CD4-positive, CD25-positive, alpha-beta regulatory T cell (primary cell): Measurements from ENCODE around the gene CRISPLD2. TPM values are rescaled to one million over a fixed set of nuclear protein-coding genes. Genes with fewer than 3 reads are reported as not detected.

Experiments
- ATAC-seq, 2 donors: fragments of 150-1000 bp; cut with Tn5 transposase; one replicate each; pipeline ENCODE4 v1.10.0; 2021; ENCODE audit warnings: low read depth in 2 of 2, moderate number of reproducible peaks in 2 of 2, moderate library complexity in 1 of 2
- DNase-seq, 3 donors: peaks; one replicate each; pipeline versions ENCODE4 v3.0.0 to v3.0.0-alpha.2; 2012 to 2022; ENCODE audit warnings: mixed read lengths in 1 of 3
- H3K27ac ChIP-seq: one replicate; pipeline ENCODE4 v1.7.0; 2013; ENCODE audit warnings: mild to moderate bottlenecking, low read length; ENCODE audit not compliant: insufficient read depth, poor library complexity, severe bottlenecking
- H3K27me3 ChIP-seq: one replicate; pipeline ENCODE4 v1.7.0; 2013; ENCODE audit warnings: low read length; ENCODE audit not compliant: control insufficient read depth, insufficient read depth
- H3K36me3 ChIP-seq: one replicate; pipeline ENCODE4 v1.7.0; 2013; ENCODE audit warnings: mild to moderate bottlenecking, low read length, moderate library complexity; ENCODE audit not compliant: control insufficient read depth, insufficient read depth
- H3K4me1 ChIP-seq: 2 replicates; pipeline ENCODE4 v1.7.0; 2013; ENCODE audit warnings: mild to moderate bottlenecking, low read length; ENCODE audit not compliant: insufficient read depth, control insufficient read depth, poor library complexity, severe bottlenecking
- H3K4me3 ChIP-seq: one replicate; pipeline ENCODE4 v1.7.0; 2013; ENCODE audit warnings: low read depth, mild to moderate bottlenecking, low read length, moderate library complexity
- H3K9me3 ChIP-seq, 2 experiments: 1 replicate in 1 of 2; 2 replicates in 1 of 2; pipeline ENCODE4 v1.7.0; 2013; ENCODE audit warnings: low read length in 2 of 2, mild to moderate bottlenecking in 1 of 2, moderate library complexity in 1 of 2; ENCODE audit not compliant: control insufficient read depth in 2 of 2
- H3K27ac Mint-ChIP-seq, 3 donors: one replicate each; pipeline ENCODE4 v1.8.0; 2020 to 2022; ENCODE audit warnings: mild to moderate bottlenecking in 3 of 3, mixed read lengths in 3 of 3, moderate library complexity in 2 of 3
- H3K27me3 Mint-ChIP-seq: one replicate; pipeline ENCODE4 v1.8.0; 2022; ENCODE audit warnings: mild to moderate bottlenecking, mixed read lengths
- H3K36me3 Mint-ChIP-seq: one replicate; pipeline ENCODE4 v1.8.0; 2020; ENCODE audit warnings: mixed read lengths
- H3K4me1 Mint-ChIP-seq, 4 donors: one replicate each; pipeline ENCODE4 v1.8.0; 2020 to 2022; ENCODE audit warnings: mixed read lengths in 4 of 4, mild to moderate bottlenecking in 1 of 4
- H3K4me3 Mint-ChIP-seq, 4 donors: one replicate each; pipeline ENCODE4 v1.8.0; 2020 to 2022; ENCODE audit warnings: mild to moderate bottlenecking in 4 of 4, mixed read lengths in 4 of 4, moderate library complexity in 3 of 4
- H3K9me3 Mint-ChIP-seq, 7 donors: one replicate each; pipeline ENCODE4 v1.8.0; 2020 to 2022; ENCODE audit warnings: mixed read lengths in 7 of 7, mild to moderate bottlenecking in 3 of 7, moderate library complexity in 2 of 7
- polyA plus RNA-seq, 4 donors: library from polyadenylated mRNA; unstranded; fragments of 300-500 nt; fragmentation: Illumina TruSeq; gene quantifications; one replicate each; pipeline ENCODE4 v1.2.3, GENCODE V29; 2021
- total RNA-seq: library from RNA; stranded (reverse); gene quantifications from one replicate; pipeline ENCODE4 v1.2.3, GENCODE V29; 2022

The CRISPLD2 gene
- total and polyA plus RNA-seq, 5 donors from 2014 or later: 0.16 to 0.54 (median 0.30) TPM; not detected in 2

- no peak overlapping the region for H3K27ac Mint-ChIP-seq
- no peak overlapping the region for H3K4me3 ChIP-seq
- no peaks in the 10 kb centered on the region for H3K36me3 Mint-ChIP-seq
- H3K27me3 ChIP-seq: no peaks in the 10 kb centered on the region
- no peak overlapping the region for H3K27ac ChIP-seq
- H3K27me3 Mint-ChIP-seq: peaks cover 2% of the 10 kb centered on the region
- H3K4me3 Mint-ChIP-seq: no peak overlapping the region
- H3K9me3 ChIP-seq: no peaks in the 10 kb centered on the region
- H3K4me1 Mint-ChIP-seq: no peaks in the 10 kb centered on the region
- no peaks in the 10 kb centered on the region for H3K9me3 Mint-ChIP-seq
- ATAC-seq: no peak
- H3K36me3 ChIP-seq: no peaks in the 10 kb centered on the region
- no peaks in the 10 kb centered on the region for H3K4me1 ChIP-seq
- no peak for DNase-seq
These were observed 138.0 kb downstream of the CRISPLD2 start for GRCh38 chr16:84957792-84958191.

Other genes starting within 250 kb of the CRISPLD2 start
- 353 TPM for gene COTL1, start 201.9 kb upstream of the CRISPLD2 start, total RNA-seq
- gene COTL1, start 201.9 kb upstream of the CRISPLD2 start, polyA plus RNA-seq: 100 to 1,000 TPM; 450 to 761 (median 584) TPM
- 86.0 TPM for gene KLHL36, start 171.5 kb upstream of the CRISPLD2 start, total RNA-seq
- 10 to 100 TPM; 28.1 to 43.4 (median 35.1) TPM for gene KLHL36, start 171.5 kb upstream of the CRISPLD2 start, polyA plus RNA-seq
- 112 TPM for gene USP10, start 120.0 kb upstream of the CRISPLD2 start, total RNA-seq
- 10 to 100 TPM; 64.0 to 95.1 (median 79.0) TPM for gene USP10, start 120.0 kb upstream of the CRISPLD2 start, polyA plus RNA-seq
- gene ZDHHC7, start 191.6 kb downstream of the CRISPLD2 start, total RNA-seq: 42.6 TPM
- 10 to 100 TPM; 26.0 to 38.9 (median 37.1) TPM for gene ZDHHC7, start 191.6 kb downstream of the CRISPLD2 start, polyA plus RNA-seq
- gene KIAA0513, start 207.8 kb downstream of the CRISPLD2 start, total RNA-seq: 7.5 TPM
- 1 to 10 TPM; 1.5 to 3.9 (median 3.3) TPM for gene KIAA0513, start 207.8 kb downstream of the CRISPLD2 start, polyA plus RNA-seq